IMR-90 (cell line): ENCODE data around the gene CLRN3. TPM values are rescaled to one million over a fixed set of nuclear protein-coding genes. Genes with fewer than 3 reads are reported as not detected.

Experiments
- ATAC-seq: fragments of 200-7000 bp; cut with Tn5 transposase; 2 replicates; pipeline ENCODE4 v1.9.1; 2020; ENCODE audit warnings: low read depth, mild to moderate bottlenecking, moderate library complexity
- BruUV-seq: library from RNA; stranded (reverse); fragments of 400-500 nt; replicated peaks from 2 replicates; lab custom pipeline; 2021; lab: Mats Ljungman, UMichigan
- CTCF ChIA-PET: fragments of 300-600 bp; formaldehyde crosslinking; extraction: SDS; loops from one replicate; lab custom pipeline; 2021; ENCODE audit warnings: antibody characterized with exemption; lab: Yijun Ruan, JAX
- POLR2A ChIA-PET: fragments of 300-600 bp; sonication (Branson Sonifier 250); formaldehyde crosslinking; loops from one replicate; lab custom pipeline; 2022; ENCODE audit warnings: antibody characterized with exemption; ENCODE audit not compliant: unreplicated experiment; lab: Charles Lee
- DNase-seq: peaks from one replicate; pipeline ENCODE4 v3.0.0; 2013
- H2AFZ ChIP-seq: replicated peaks from 2 replicates; pipeline ENCODE3; 2013; ENCODE audit warnings: low read length, mild to moderate bottlenecking; ENCODE audit not compliant: poor library complexity
- H2AK5ac ChIP-seq: 2 replicates; pipeline ENCODE4 v1.6.1; 2013; ENCODE audit warnings: low read depth, low read length, inconsistent platforms
- H2AK9ac ChIP-seq: replicated peaks from 2 replicates; pipeline ENCODE3; 2013; ENCODE audit warnings: mild to moderate bottlenecking, low read depth, low read length, moderate library complexity; ENCODE audit not compliant: poor library complexity
- H2BK120ac ChIP-seq: 2 replicates; pipeline ENCODE4 v1.6.1; 2013; ENCODE audit warnings: low read depth, low read length, inconsistent platforms
- H2BK15ac ChIP-seq: 3 replicates; pipeline ENCODE4 v1.6.1; 2013; ENCODE audit warnings: low read depth, low read length, inconsistent platforms
- H2BK20ac ChIP-seq: 2 replicates; pipeline ENCODE4 v1.6.1; 2013; ENCODE audit warnings: low read depth, mild to moderate bottlenecking, inconsistent platforms, low read length, moderate library complexity
- H2BK5ac ChIP-seq: 2 replicates; pipeline ENCODE4 v1.6.1; 2013; ENCODE audit warnings: mild to moderate bottlenecking, low read depth, low read length, inconsistent platforms; ENCODE audit not compliant: poor library complexity, severe bottlenecking
- H3K14ac ChIP-seq: replicated peaks from 2 replicates; pipeline ENCODE4 v1.6.1; 2013; ENCODE audit warnings: low read depth, low read length, inconsistent platforms
- H3K18ac ChIP-seq: 2 replicates; pipeline ENCODE4 v1.6.1; 2013; ENCODE audit warnings: low read depth, low read length, control low read depth
- H3K23ac ChIP-seq: 2 replicates; pipeline ENCODE4 v1.6.1; 2013; ENCODE audit warnings: low read depth, low read length, inconsistent platforms
- H3K27ac ChIP-seq: 2 replicates; pipeline ENCODE4 v1.5.1; 2013; ENCODE audit warnings: mild to moderate bottlenecking, control low read depth, low read length; ENCODE audit not compliant: insufficient read depth
- H3K27me3 ChIP-seq: 2 replicates; pipeline ENCODE4 v1.6.1; 2013; ENCODE audit warnings: low read length; ENCODE audit not compliant: control insufficient read depth, insufficient read depth
- H3K36me3 ChIP-seq: 2 replicates; pipeline ENCODE4 v1.6.1; 2013; ENCODE audit warnings: low read length, mixed read lengths; ENCODE audit not compliant: control insufficient read depth, insufficient read depth
- H3K4ac ChIP-seq: 2 replicates; pipeline ENCODE4 v1.6.1; 2013; ENCODE audit warnings: low read depth, low read length, inconsistent platforms
- H3K4me1 ChIP-seq: 2 replicates; pipeline ENCODE4 v1.6.1; 2013; ENCODE audit warnings: low read length, mixed read lengths; ENCODE audit not compliant: control insufficient read depth, insufficient read depth
- H3K4me2 ChIP-seq: 2 replicates; pipeline ENCODE4 v1.6.1; 2013; ENCODE audit warnings: low read depth, mild to moderate bottlenecking, control low read depth, low read length, moderate library complexity
- H3K4me3 ChIP-seq: 2 replicates; pipeline ENCODE4 v1.5.1; 2013; ENCODE audit warnings: low read depth, mild to moderate bottlenecking, control low read depth, low read length, moderate library complexity; ENCODE audit not compliant: insufficient read depth
- H3K56ac ChIP-seq: 2 replicates; pipeline ENCODE4 v1.6.1; 2013; ENCODE audit warnings: low read length, inconsistent platforms; ENCODE audit not compliant: insufficient read depth; ENCODE audit errors: extremely low read depth
- H3K79me1 ChIP-seq, 2 experiments: 2 replicates each; pipeline ENCODE4 v1.6.1; 2013; ENCODE audit warnings: low read length in 2 of 2, inconsistent platforms in 1 of 2, low read depth in 1 of 2
- H3K9ac ChIP-seq: 2 replicates; pipeline ENCODE4 v1.6.1; 2013; ENCODE audit warnings: low read depth, low read length, control low read depth
- H3K9me1 ChIP-seq: 2 replicates; pipeline ENCODE4 v1.6.1; 2013; ENCODE audit warnings: low read length, inconsistent platforms; ENCODE audit not compliant: insufficient read depth
- H3K9me3 ChIP-seq: 2 replicates; pipeline ENCODE4 v1.6.1; 2013; ENCODE audit warnings: low read length; ENCODE audit not compliant: control insufficient read depth, insufficient read depth
- H4K20me1 ChIP-seq: 2 replicates; pipeline ENCODE4 v1.6.1; 2013; ENCODE audit warnings: low read length, inconsistent platforms; ENCODE audit not compliant: insufficient read depth
- H4K5ac ChIP-seq: 2 replicates; pipeline ENCODE4 v1.6.1; 2013; ENCODE audit warnings: mild to moderate bottlenecking, low read depth, low read length, control low read depth
- H4K8ac ChIP-seq, 2 experiments: 2 replicates each; pipeline ENCODE4 v1.6.1; 2013; ENCODE audit warnings: low read depth in 2 of 2, low read length in 2 of 2, control low read depth in 1 of 2, inconsistent platforms in 1 of 2
- H4K91ac ChIP-seq: 2 replicates; pipeline ENCODE4 v1.6.1; 2013; ENCODE audit warnings: low read depth, low read length, inconsistent platforms; ENCODE audit not compliant: insufficient read depth
- BHLHE40 ChIP-seq: fragments of 150-350 bp; IDR thresholded peaks from 2 replicates; pipeline ENCODE4 v1.6.1; 2016; ENCODE audit warnings: mild to moderate bottlenecking, low read depth, low read length
- CEBPB ChIP-seq: IDR thresholded peaks from 2 replicates; pipeline ENCODE4 v1.6.1; 2012; ENCODE audit warnings: low read depth, low read length, improper control_type of control experiment
- CHD1 ChIP-seq: IDR thresholded peaks from 2 replicates; pipeline ENCODE4 v1.6.1; 2012; ENCODE audit warnings: low read depth, low read length, improper control_type of control experiment
- FOS ChIP-seq: fragments of 150-350 bp; IDR thresholded peaks from 2 replicates; pipeline ENCODE4 v1.6.1; 2016; ENCODE audit warnings: low read depth, low read length
- MAFK ChIP-seq: IDR thresholded peaks from 2 replicates; pipeline ENCODE4 v1.6.1; 2012; ENCODE audit warnings: low read depth, low read length, improper control_type of control experiment
- MAZ ChIP-seq: IDR thresholded peaks from 2 replicates; pipeline ENCODE4 v1.6.1; 2012; ENCODE audit warnings: low read depth, mild to moderate bottlenecking, low read length, improper control_type of control experiment, moderate library complexity, borderline replicate concordance
- MXI1 ChIP-seq: IDR thresholded peaks from 2 replicates; pipeline ENCODE4 v1.6.1; 2012; ENCODE audit warnings: low read depth, mild to moderate bottlenecking, low read length, moderate library complexity, borderline replicate concordance
- NFE2L2 ChIP-seq: fragments of 150-350 bp; IDR thresholded peaks from 2 replicates; pipeline ENCODE4 v1.6.1; 2016; ENCODE audit warnings: low read depth, mild to moderate bottlenecking, low read length
- POLR2A ChIP-seq: IDR thresholded peaks from 2 replicates; pipeline ENCODE4 v1.6.1; 2012; ENCODE audit warnings: mild to moderate bottlenecking, low read depth, low read length
- RAD21 ChIP-seq: IDR thresholded peaks from 2 replicates; pipeline ENCODE4 v1.6.1; 2012; ENCODE audit warnings: low read length, improper control_type of control experiment
- RCOR1 ChIP-seq: IDR thresholded peaks from 2 replicates; pipeline ENCODE4 v1.6.1; 2012; ENCODE audit warnings: mild to moderate bottlenecking, low read length, improper control_type of control experiment; ENCODE audit not compliant: insufficient replicate concordance
- RFX5 ChIP-seq: IDR thresholded peaks from 2 replicates; pipeline ENCODE4 v1.8.0; 2012; ENCODE audit warnings: low read depth, mild to moderate bottlenecking, low read length, moderate library complexity
- SMC3 ChIP-seq: fragments of 150-350 bp; IDR thresholded peaks from 2 replicates; pipeline ENCODE4 v1.6.1; 2016; ENCODE audit warnings: low read depth, mild to moderate bottlenecking, antibody characterized with exemption, low read length, moderate library complexity
- WGBS, 2 experiments: methylation state at CpG; one replicate each; pipeline versions ENCODE4 v1.1.5 to v1.1.7; 2013; ENCODE audit warnings: missing lambda C conversion rate in 2 of 2; ENCODE audit not compliant: insufficient read length in 1 of 2; ENCODE audit errors: extremely low coverage in 2 of 2; 5-methylcytosine and 5-hydroxymethylcytosine counted together
- dilution Hi-C: fragments of 300-500 bp; cut with HindIII; formaldehyde crosslinking; loops from one replicate; pipeline ENCODE4 v1.14.3; 2018; ENCODE audit warnings: low sequenced_read_pairs; ENCODE audit not compliant: unreplicated experiment
- in situ Hi-C: fragments of 300-500 bp; cut with MboI; formaldehyde crosslinking; loops from 3 replicates; pipeline ENCODE4 v1.14.3; 2019; ENCODE audit warnings: low sequenced_read_pairs, inconsistent platforms, mixed read lengths
- intact Hi-C: fragments of 100-400 bp; cut with micrococcal nuclease; formaldehyde crosslinking; loops from 2 replicates; pipeline ENCODE4 v1.10.0; 2022
- polyA plus RNA-seq, 3 experiments: library from polyadenylated mRNA; depleted of rRNA; stranded (reverse); fragments of >200 nt; gene quantifications; 2 replicates each; pipeline ENCODE4 v1.2.3, GENCODE V29; 2012; ENCODE audit warnings: low replicate concordance in 1 of 3
- total RNA-seq: library from RNA; depleted of rRNA; stranded (reverse); fragments of >200 nt; gene quantifications from 2 replicates; pipeline ENCODE4 v1.2.3, GENCODE V29; 2012
- TF ChIP-seq, protein P1 (sequence below): fragments of 150-350 bp; IDR thresholded peaks from 2 replicates; pipeline ENCODE4 v1.6.1; 2017; ENCODE audit warnings: mild to moderate bottlenecking, antibody characterized with exemption, low read length, low read depth
- TF ChIP-seq, protein P2 (sequence below): conservative IDR thresholded peaks from 2 replicates; pipeline ENCODE4 v1.5.1; 2012; ENCODE audit warnings: mild to moderate bottlenecking, low read depth, low read length, improper control_type of control experiment
- TF ChIP-seq, protein P3 (sequence below): fragments of 150-350 bp; IDR thresholded peaks from 2 replicates; pipeline ENCODE4 v1.6.1; 2016; ENCODE audit warnings: low read depth, mild to moderate bottlenecking, low read length, moderate library complexity, borderline replicate concordance

CLRN3 gene
- total and polyA plus RNA-seq, 2 of the 4 experiments (the other 2 are of a cell fraction): not detected

DNA sequence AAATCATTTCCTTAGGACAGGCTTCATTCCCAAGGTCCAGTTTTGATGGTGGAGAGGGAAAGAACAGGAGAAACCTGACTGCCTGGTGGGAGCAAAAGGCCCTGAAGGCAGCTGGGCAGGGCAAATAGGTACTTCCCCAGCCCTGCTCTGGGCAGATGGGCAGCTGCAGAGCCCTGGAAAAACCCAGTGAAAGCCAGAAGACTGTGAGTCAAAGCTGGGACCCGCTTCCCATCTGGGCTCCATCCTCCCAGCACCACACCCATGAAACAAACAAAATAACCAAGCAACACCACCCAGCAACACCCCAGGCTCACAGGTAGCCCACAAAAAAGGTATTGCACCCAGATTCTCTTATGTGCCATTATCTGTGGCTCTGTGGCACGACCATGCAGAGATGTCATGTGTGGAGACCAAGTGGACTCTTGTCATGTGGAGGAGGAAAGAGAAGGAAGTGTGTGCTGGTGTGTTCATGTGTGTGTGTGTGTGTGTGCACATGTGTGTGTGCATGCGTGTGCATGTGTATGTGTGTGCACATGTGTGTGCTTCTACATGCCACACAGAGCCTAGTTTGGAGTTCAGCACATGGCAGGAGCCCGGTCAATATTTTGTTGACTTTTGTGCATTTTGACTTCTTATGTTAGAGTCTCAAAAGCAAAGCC, 9.8 kb downstream of the CLRN3 start:
- Histone ChIP-seq H3K4me3 (no peak overlapping the region), H3K9me3 (no peaks in the 10 kb centered on the region), H3K18ac (no peak overlapping the region), H3K36me3 (no peaks in the 10 kb centered on the region), H3K27me3 (no peaks in the 10 kb centered on the region), H2AK9ac (no peak overlapping the region), H2BK20ac (no peak overlapping the region), H2AK5ac (no peak overlapping the region), H2BK120ac (no peak overlapping the region), H4K91ac (no peak overlapping the region), H4K8ac (no peak overlapping the region), H2AFZ (no peak overlapping the region), H3K27ac (no peak overlapping the region), H2BK15ac (no peak overlapping the region), H3K79me1 (no peaks in the 10 kb centered on the region), H3K56ac (no peak overlapping the region), H3K4me2 (no peak overlapping the region), H2BK5ac (no peak overlapping the region), H3K4me1 (no peaks in the 10 kb centered on the region), H3K9me1 (no peaks in the 10 kb centered on the region; the same call in 1 of the 2 replicates), H3K9ac (no peak overlapping the region), H3K14ac (no peak overlapping the region), H3K4ac (no peak overlapping the region), H3K23ac (no peak overlapping the region), H4K20me1 (no peaks in the 10 kb centered on the region), H4K5ac (no peak overlapping the region)
- ATAC-seq (no peak), DNase-seq (no peak)
- dilution Hi-C loops: no loop called here
- BruUV-seq: no TSS peak
- intact Hi-C loops: no loop called here
- no CpG with 5 or more reads among the region's 4 CpGs for WGBS, 2 experiments
- in situ Hi-C loops: no loop called here
- ChIA-PET CTCF (no interaction called here), POLR2A (no interaction called here)
- TF ChIP-seq MAZ (no peak), RCOR1 (no peak), MXI1 (no peak), CHD1 (no peak), MAFK (no peak), NFE2L2 (no peak), CEBPB (no peak), POLR2A (no peak), FOS (no peak), RFX5 (no peak), SMC3 (no peak), RAD21 (no peak), BHLHE40 (no peak)
- TF ChIP-seq, protein P1, sequence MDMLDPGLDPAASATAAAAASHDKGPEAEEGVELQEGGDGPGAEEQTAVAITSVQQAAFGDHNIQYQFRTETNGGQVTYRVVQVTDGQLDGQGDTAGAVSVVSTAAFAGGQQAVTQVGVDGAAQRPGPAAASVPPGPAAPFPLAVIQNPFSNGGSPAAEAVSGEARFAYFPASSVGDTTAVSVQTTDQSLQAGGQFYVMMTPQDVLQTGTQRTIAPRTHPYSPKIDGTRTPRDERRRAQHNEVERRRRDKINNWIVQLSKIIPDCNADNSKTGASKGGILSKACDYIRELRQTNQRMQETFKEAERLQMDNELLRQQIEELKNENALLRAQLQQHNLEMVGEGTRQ: no peak
- TF ChIP-seq, protein P2, sequence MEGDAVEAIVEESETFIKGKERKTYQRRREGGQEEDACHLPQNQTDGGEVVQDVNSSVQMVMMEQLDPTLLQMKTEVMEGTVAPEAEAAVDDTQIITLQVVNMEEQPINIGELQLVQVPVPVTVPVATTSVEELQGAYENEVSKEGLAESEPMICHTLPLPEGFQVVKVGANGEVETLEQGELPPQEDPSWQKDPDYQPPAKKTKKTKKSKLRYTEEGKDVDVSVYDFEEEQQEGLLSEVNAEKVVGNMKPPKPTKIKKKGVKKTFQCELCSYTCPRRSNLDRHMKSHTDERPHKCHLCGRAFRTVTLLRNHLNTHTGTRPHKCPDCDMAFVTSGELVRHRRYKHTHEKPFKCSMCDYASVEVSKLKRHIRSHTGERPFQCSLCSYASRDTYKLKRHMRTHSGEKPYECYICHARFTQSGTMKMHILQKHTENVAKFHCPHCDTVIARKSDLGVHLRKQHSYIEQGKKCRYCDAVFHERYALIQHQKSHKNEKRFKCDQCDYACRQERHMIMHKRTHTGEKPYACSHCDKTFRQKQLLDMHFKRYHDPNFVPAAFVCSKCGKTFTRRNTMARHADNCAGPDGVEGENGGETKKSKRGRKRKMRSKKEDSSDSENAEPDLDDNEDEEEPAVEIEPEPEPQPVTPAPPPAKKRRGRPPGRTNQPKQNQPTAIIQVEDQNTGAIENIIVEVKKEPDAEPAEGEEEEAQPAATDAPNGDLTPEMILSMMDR: no peak
- TF ChIP-seq, protein P3, sequence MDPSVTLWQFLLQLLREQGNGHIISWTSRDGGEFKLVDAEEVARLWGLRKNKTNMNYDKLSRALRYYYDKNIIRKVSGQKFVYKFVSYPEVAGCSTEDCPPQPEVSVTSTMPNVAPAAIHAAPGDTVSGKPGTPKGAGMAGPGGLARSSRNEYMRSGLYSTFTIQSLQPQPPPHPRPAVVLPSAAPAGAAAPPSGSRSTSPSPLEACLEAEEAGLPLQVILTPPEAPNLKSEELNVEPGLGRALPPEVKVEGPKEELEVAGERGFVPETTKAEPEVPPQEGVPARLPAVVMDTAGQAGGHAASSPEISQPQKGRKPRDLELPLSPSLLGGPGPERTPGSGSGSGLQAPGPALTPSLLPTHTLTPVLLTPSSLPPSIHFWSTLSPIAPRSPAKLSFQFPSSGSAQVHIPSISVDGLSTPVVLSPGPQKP: no peak
